Body of pancreas (tissue), 4 donors: Measurements from ENCODE around the gene KRT82. TPM values are rescaled to one million over a fixed set of nuclear protein-coding genes. Genes with fewer than 3 reads are reported as not detected.

Experiments
- ATAC-seq: fragments of 150-250 bp; one replicate; pipeline ENCODE4 v1.9.1; 2016
- DNase-seq, 4 donors: peaks; one replicate each; pipeline ENCODE4 v3.0.0-alpha.2; 2019
- H3K27ac ChIP-seq, 4 donors: fragments of 200-600 bp; sonication (generic); 1 replicate in 3 of 4; 2 replicates in 1 of 4; pipeline versions ENCODE4 v1.5.1 to v1.6.1; 2016 to 2019; ENCODE audit warnings: mild to moderate bottlenecking in 1 of 4, mixed read lengths in 1 of 4, moderate library complexity in 1 of 4
- H3K27me3 ChIP-seq, 2 donors: fragments of 200-600 bp; sonication (generic); one replicate each; pipeline ENCODE4 v1.6.0; 2016; ENCODE audit warnings: mild to moderate bottlenecking in 1 of 2
- H3K36me3 ChIP-seq, 2 donors: fragments of 200-600 bp; sonication (generic); replicated peaks in 1 of 2; 2 replicates each; pipeline ENCODE4 v1.5.1; 2016; ENCODE audit warnings: low read depth in 2 of 2; ENCODE audit not compliant: insufficient read depth in 1 of 2
- H3K4me1 ChIP-seq: fragments of 200-600 bp; sonication (generic); one replicate; pipeline ENCODE4 v1.6.0; 2016
- H3K4me3 ChIP-seq, 2 donors: fragments of 200-600 bp; sonication (generic); 1 replicate in 1 of 2; 2 replicates in 1 of 2; pipeline ENCODE4 v1.5.1; 2016 to 2019
- H3K9me3 ChIP-seq, 3 donors: fragments of 200-600 bp; sonication (generic); 1 replicate in 2 of 3; 2 replicates in 1 of 3; pipeline ENCODE4 v1.5.1; 2016
- CTCF ChIP-seq, 7 experiments: fragments of 450-650 bp in 4 of 7; fragments of 200-600 bp in 3 of 7; sonication (generic) in 3 of 7; IDR thresholded peaks; one replicate each; pipeline ENCODE4 v1.5.1; 2016 to 2019; ENCODE audit warnings: antibody characterized with exemption in 7 of 7
- POLR2A ChIP-seq, 3 donors: fragments of 450-650 bp; IDR thresholded peaks; one replicate each; pipeline ENCODE4 v1.6.1; 2016; ENCODE audit warnings: antibody characterized with exemption in 3 of 3, mild to moderate bottlenecking in 2 of 3
- WGBS, 2 donors: methylation state at CpG; one replicate each; pipeline ENCODE4 v1.1.5; 2017; 5-methylcytosine and 5-hydroxymethylcytosine counted together
- intact Hi-C: fragments of 100-400 bp; cut with DNase I; formaldehyde crosslinking; loops from one replicate; pipeline ENCODE4 v1.15.1; 2023
- total RNA-seq, 2 donors: library from RNA; depleted of rRNA; stranded (reverse); fragments of >200 nt; gene quantifications; one replicate each; pipeline ENCODE4 v1.1.0, GENCODE V29; 2016

KRT82 gene
- total RNA-seq, 2 donors from 2014 or later: not detected

DNA sequence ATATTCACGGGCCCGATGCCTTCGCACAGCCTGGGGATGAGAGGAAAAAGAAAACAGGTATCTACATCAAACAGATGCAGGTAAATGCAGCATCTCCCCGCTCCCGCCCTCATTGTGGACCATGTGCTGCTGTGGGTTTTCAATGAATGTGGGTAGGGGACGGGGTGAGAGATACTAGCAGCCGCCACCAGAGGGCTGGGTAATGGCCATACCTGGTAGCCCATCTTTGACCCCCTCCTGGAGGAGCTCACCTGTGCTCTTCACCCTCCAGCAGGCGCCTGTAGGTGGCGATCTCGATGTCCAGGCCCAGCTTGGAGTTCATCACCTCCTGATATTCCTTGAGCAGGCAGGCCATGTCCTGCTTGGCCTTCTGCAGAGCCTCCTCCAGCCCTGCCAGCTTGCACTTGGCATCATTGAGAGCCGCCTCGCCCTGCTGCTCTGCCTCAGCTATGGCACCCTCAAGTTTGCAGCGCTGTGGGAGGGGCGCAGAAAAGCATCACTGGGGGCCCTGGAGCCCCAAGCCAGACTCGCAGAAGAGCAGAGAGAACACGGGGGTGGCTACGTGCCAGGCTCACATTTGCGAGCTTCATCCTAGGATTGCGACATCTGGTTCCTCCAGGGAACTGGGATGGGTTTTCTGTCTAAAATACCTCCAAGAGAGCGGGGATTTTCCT, 10.2 kb downstream of the KRT82 start:
- ATAC-seq (no peak), DNase-seq (peak; percentile 16 to 39 (median 29))
- Histone ChIP-seq H3K4me1 (no peaks in the 10 kb centered on the region), H3K4me3 (no peak overlapping the region), H3K27ac (no peak overlapping the region), H3K36me3 (no peaks in the 10 kb centered on the region), H3K9me3 (no peaks in the 10 kb centered on the region), H3K27me3 (no peaks in the 10 kb centered on the region)
- intact Hi-C loops: no loop called here
- TF ChIP-seq POLR2A (IDR thresholded peaks at IDR 0.05) (no peak), CTCF (IDR thresholded peaks at IDR 0.05) (peak in 6 of 7 experiments; percentile 10 to 42 (median 30))
- WGBS, 2 donors: 59 to 65% methylated on average over 17 to 20 of the region's 20 CpGs

DNA sequence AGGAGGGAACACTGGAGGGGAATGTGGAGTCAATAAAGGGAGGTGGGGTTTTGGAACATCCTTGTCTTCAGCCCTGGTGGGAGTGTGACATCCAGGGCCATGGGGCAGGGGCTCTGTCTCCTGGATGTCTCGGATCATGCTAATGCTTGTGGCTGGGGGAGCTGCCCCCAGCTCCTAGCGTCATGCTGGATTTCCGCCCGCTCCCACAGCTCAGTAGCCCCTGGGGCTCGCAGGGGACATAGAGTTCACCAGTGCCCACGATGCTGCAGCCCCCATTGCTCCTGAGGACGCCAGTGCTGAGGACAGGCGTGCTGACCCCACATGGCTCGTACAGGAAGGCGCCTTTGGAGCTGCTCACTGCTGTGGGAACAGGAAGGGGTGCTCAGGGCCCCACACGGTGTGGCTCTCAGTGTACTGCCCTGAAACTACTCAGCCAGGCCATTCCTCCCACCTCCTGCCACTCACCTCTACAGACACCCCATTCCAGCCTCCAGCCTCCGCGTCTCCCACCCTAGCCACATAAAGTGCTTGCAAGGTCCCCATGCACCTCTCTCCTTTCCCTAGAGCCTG, 11.2 kb downstream of the KRT82 start:
- no peak for DNase-seq
- no peak for TF ChIP-seq CTCF (IDR thresholded peaks at IDR 0.05)
- WGBS, 2 donors: 72 to 75% methylated on average over 13 of the region's 13 CpGs
- no peaks in the 10 kb centered on the region for H3K36me3 ChIP-seq
- intact Hi-C loops: no loop called here
- H3K27me3 ChIP-seq: no peaks in the 10 kb centered on the region
- no peaks in the 10 kb centered on the region for H3K4me1 ChIP-seq
- H3K9me3 ChIP-seq: no peaks in the 10 kb centered on the region
- no peak overlapping the region for H3K27ac ChIP-seq
- H3K4me3 ChIP-seq: no peak overlapping the region
- no peak for ATAC-seq

- no peaks in the 10 kb centered on the region for H3K27me3 ChIP-seq
- intact Hi-C loops: no loop called here
- DNase-seq (no peak), ATAC-seq (no peak)
- TF ChIP-seq CTCF (IDR thresholded peaks at IDR 0.05): no peak
- TF ChIP-seq POLR2A (IDR thresholded peaks at IDR 0.05): no peak
- no peaks in the 10 kb centered on the region for H3K9me3 ChIP-seq
- WGBS, 2 donors: 79 to 86% methylated on average over 7 of the region's 7 CpGs
- no peak overlapping the region for H3K27ac ChIP-seq
- H3K4me1 ChIP-seq: no peaks in the 10 kb centered on the region
- H3K36me3 ChIP-seq: no peaks in the 10 kb centered on the region
- no peak overlapping the region for H3K4me3 ChIP-seq
Observed at GRCh38 chr12:52392465-52393007, 13.6 kb downstream of the KRT82 start.

GRCh38 chr12:52391618-52392002, 14.5 kb downstream of the KRT82 start:
- Histone ChIP-seq H3K36me3 (no peaks in the 10 kb centered on the region), H3K27ac (no peak overlapping the region), H3K27me3 (no peaks in the 10 kb centered on the region), H3K4me1 (no peaks in the 10 kb centered on the region), H3K9me3 (no peaks in the 10 kb centered on the region), H3K4me3 (no peak overlapping the region)
- ATAC-seq: peak; percentile 47
- DNase-seq: peak; percentile 22 to 63 (median 44)
- 13 to 37% methylated on average over 3 to 4 of the region's 4 CpGs for WGBS, 2 donors
- intact Hi-C loops: no loop called here
- TF ChIP-seq CTCF (IDR thresholded peaks at IDR 0.05): no peak
- TF ChIP-seq POLR2A (IDR thresholded peaks at IDR 0.05): no peak
